BJ (cell line): ENCODE results near the gene CELF1. TPM values are rescaled to one million over a fixed set of nuclear protein-coding genes. Genes with fewer than 3 reads are reported as not detected.

Source experiments
- CTCF ChIA-PET: fragments of 350-600 bp; formaldehyde crosslinking; extraction: SDS; loops from one replicate; lab custom pipeline; 2021; ENCODE audit warnings: antibody characterized with exemption, inconsistent platforms; lab: Yijun Ruan, JAX
- POLR2A ChIA-PET: fragments of 300-600 bp; sonication (Branson Sonifier 250); formaldehyde crosslinking; extraction: SDS; loops from one replicate; lab custom pipeline; 2021; ENCODE audit warnings: antibody characterized with exemption; lab: Charles Lee
- DNase-seq: peaks from one replicate; pipeline ENCODE4 v3.0.0-alpha.2; 2011; ENCODE audit warnings: low read depth
- H3K27me3 ChIP-seq: 2 replicates; pipeline ENCODE4 v1.6.0; 2011; ENCODE audit warnings: low read length; ENCODE audit not compliant: control insufficient read depth, insufficient read depth
- H3K36me3 ChIP-seq: 2 replicates; pipeline ENCODE4 v1.5.1; 2011; ENCODE audit warnings: low read length; ENCODE audit not compliant: control insufficient read depth, insufficient read depth
- H3K4me3 ChIP-seq: 2 replicates; pipeline ENCODE4 v1.5.1; 2011; ENCODE audit warnings: low read depth, mild to moderate bottlenecking, control low read depth, low read length
- polyA plus RNA-seq: library from polyadenylated mRNA; depleted of rRNA; stranded (reverse); fragments of >200 nt; gene quantifications from 2 replicates; pipeline ENCODE4 v1.2.3, GENCODE V29; 2011
- TF ChIP-seq, protein P1 (sequence below): IDR thresholded peaks from 2 replicates; pipeline ENCODE4 v1.5.1; 2011; ENCODE audit warnings: low read depth, mild to moderate bottlenecking, control low read depth, inconsistent platforms, low read length, moderate library complexity; ENCODE audit not compliant: insufficient read depth

Gene CELF1
- polyA plus RNA-seq, 1 experiment, result 73.5 TPM

DNA sequence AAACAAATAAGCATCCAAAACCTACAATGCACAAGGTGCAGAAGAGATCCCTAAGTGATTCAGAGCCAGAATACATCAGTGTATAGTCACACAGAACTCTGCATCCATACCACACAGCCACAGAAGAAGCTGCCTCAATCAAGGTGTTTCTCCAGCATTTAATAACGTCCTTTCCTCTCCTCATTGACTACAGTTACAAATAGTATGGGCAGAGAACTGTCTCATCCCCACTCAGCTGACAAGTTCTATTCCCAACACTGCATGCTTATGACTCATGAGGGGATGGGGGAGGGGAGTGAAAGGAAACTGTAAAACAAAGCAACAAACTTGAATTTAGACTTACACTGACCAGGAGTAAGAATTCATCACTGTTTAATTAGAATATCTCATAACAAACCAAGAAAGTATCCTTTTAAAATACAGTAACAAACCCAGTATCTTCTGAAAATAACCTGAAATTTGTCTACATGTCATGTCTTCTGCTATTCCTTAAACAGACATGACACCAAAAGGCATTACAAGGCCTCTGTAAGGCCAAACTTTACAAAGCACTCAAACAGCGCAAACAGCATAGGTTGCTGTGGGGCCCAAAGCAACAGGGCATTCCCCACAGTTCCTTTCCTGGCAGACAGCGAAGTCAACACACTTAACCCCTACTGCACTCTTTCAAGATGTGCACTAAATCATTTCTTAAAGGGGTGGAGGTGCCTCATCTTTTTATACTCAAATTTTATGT lies 29.3 kb downstream of the CELF1 start:
- no peaks in the 10 kb centered on the region for H3K27me3 ChIP-seq
- peaks cover under 1% of the 10 kb centered on the region; the same call in 1 of the 2 replicates for H3K36me3 ChIP-seq
- DNase-seq, result peak; percentile 55
- CTCF ChIA-PET, result interaction anchor here (1.3 kb wide), 1 partner anchor 10 kb away, joined by 4 read pairs; no protein-coding TSS in a partner anchor
- H3K4me3 ChIP-seq, result no peak overlapping the region
- TF ChIP-seq, protein P1, sequence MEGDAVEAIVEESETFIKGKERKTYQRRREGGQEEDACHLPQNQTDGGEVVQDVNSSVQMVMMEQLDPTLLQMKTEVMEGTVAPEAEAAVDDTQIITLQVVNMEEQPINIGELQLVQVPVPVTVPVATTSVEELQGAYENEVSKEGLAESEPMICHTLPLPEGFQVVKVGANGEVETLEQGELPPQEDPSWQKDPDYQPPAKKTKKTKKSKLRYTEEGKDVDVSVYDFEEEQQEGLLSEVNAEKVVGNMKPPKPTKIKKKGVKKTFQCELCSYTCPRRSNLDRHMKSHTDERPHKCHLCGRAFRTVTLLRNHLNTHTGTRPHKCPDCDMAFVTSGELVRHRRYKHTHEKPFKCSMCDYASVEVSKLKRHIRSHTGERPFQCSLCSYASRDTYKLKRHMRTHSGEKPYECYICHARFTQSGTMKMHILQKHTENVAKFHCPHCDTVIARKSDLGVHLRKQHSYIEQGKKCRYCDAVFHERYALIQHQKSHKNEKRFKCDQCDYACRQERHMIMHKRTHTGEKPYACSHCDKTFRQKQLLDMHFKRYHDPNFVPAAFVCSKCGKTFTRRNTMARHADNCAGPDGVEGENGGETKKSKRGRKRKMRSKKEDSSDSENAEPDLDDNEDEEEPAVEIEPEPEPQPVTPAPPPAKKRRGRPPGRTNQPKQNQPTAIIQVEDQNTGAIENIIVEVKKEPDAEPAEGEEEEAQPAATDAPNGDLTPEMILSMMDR, result no peak
- POLR2A ChIA-PET, result interaction anchor here (1.5 kb wide), 1 partner anchor 8 kb away, joined by 3 read pairs; no protein-coding TSS in a partner anchor

DNA sequence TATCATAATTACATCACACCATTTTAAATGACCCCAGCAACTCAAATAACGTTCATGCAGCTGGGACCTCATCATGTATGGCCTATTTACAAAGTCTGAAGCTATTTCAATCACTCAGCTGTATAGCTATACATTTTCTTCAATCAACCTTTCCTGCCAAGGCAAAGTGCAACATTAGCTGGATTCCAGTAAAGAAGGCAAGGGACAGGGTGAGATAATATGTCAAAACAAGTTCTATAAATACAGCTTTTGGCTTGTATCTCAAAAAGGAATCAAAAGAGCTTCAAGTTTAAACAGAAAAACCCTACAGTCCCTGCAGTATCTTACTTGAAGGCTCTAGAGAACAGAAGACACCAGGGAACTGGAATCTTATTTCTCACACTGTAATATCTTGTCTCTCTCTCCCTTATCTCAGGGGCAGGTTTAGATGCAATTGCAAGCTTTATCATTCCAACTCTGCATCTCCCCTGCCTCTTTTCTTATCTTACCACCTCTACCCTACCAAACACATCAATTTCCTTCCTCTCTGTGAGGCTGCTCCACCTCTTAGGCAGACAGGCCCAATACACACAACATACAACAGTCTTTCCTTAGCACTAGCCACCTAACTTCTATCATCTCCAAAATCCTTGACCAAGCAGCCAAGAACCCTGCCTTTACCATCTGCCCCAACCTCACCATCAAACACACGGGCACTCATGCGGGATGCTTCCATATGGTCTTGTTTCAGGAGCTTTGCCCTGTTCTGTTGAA lies 34.5 kb downstream of the CELF1 start:
- no peak for DNase-seq
- H3K36me3 ChIP-seq, result peaks cover 1% of the 10 kb centered on the region; the same call in 1 of the 2 replicates
- no peaks in the 10 kb centered on the region for H3K27me3 ChIP-seq
- TF ChIP-seq, protein P1, result no peak
- ChIA-PET CTCF (interaction anchor here (0.6 to 1.2 kb wide), 3 partner anchors 16 to 622 kb away, joined by 3 read pairs; no protein-coding TSS in a partner anchor), POLR2A (interaction anchor here (0.5 kb wide), 1 partner anchor 39 kb away, joined by 3 read pairs; no protein-coding TSS in a partner anchor)
- H3K4me3 ChIP-seq, result no peak overlapping the region

DNA sequence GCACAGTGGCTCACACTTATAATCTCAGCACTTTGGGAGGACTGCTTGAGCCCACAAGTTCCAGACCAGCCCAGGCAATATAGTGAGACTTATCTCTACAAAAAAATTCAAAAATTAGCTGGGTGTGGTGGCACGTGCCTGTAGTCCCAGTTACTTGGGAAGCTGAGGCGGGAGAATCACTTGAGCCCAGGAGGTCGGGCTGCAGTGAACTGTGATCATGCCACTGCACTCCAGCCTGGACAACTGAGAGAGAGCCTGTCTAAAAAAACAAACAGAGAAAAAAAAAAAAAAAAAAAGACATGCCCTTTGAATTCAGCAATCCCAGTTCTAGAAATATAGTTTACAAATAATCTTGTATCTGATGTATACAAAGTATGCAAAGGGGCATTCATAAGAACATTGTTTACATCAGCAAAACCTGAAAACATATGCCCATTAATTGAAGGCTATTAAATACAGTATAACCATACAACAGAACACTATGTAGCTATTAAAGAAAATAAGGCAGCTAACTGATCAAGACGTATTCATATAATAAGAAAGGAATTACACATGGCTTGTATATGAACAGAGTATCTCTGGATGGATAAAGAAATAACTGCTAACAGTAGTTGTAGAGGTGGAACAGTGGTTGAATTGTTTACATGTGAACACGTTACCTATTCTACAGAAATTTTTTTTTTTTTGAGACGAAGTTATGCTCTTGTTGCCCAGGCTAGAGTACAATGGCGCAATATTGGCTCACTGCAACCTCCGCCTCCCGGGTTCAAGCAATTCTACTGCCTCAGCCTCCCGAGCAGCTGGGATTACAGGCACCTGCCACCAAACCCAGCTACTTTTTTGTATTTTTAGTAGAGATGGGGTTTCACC lies 35.7 kb downstream of the CELF1 start:
- H3K27me3 ChIP-seq, result no peaks in the 10 kb centered on the region
- ChIA-PET CTCF (interaction anchor here (0.9 to 1.2 kb wide), 2 partner anchors 17 to 19 kb away, joined by 3 read pairs; no protein-coding TSS in a partner anchor), POLR2A (no interaction called here)
- no peak overlapping the region for H3K4me3 ChIP-seq
- peaks cover 1% of the 10 kb centered on the region; the same call in 1 of the 2 replicates for H3K36me3 ChIP-seq
- TF ChIP-seq, protein P1, result no peak
- no peak for DNase-seq

DNA sequence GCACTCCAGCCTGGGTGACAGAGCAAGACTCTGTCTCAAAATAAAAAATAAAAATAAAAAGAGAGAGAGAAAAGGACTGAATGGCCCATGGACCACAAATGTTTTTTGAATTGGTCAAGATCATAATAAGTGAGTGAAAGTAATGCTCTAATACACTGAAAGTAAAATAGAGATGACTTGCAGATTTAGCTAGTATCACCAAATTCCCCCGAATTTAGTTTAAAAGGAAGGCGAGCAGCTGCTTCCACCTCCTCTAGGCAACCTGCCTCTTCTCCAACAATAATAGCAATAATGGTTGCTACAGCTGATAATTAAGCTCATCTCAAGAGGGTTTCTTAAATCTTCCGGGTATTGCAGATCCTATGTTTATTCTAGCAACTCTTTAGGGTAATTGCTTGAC lies 36.8 kb downstream of the CELF1 start:
- TF ChIP-seq, protein P1, result no peak
- H3K4me3 ChIP-seq, result no peak overlapping the region
- POLR2A ChIA-PET, result no interaction called here
- H3K27me3 ChIP-seq, result no peaks in the 10 kb centered on the region
- peaks cover 1% of the 10 kb centered on the region; the same call in 1 of the 2 replicates for H3K36me3 ChIP-seq
- DNase-seq, result no peak
- CTCF ChIA-PET, result no interaction called here
